ENCODE data around the gene MDGA2. TPM values are rescaled to one million over a fixed set of nuclear protein-coding genes. Genes with fewer than 3 reads are reported as not detected.

The MDGA2 gene
- total RNA-seq, 5 donors from 2014 or later (not counting 1 experiment from before 2014, with no cell fraction given) = not detected

- no peak overlapping the region for H3K27ac Mint-ChIP-seq
- H3K27me3 ChIP-seq (replicated peaks in 1 of 2; ENCODE audit: control insufficient read depth in 2 of 2, extremely low read depth in 1 of 2, insufficient read depth in 2 of 2, low read length in 1 of 2) = no peaks in the 10 kb centered on the region
- no peak overlapping the region for H3K4me3 ChIP-seq (ENCODE audit: control insufficient read depth in 1 of 2, extremely low read depth in 1 of 2, low read length in 1 of 2)
- WGBS (ENCODE audit: insufficient coverage) = 66% methylated on average over 2 of the region's 2 CpGs
- ATAC-seq (replicated peaks in 1 of 4) = no peak
- no peaks in the 10 kb centered on the region for H3K4me1 ChIP-seq (ENCODE audit: control insufficient read depth in 1 of 2, extremely low read depth in 1 of 2, insufficient read depth in 2 of 2, low read length in 2 of 2)
- DNase-seq = no peak
- H3K27ac ChIP-seq (ENCODE audit: low read length) = no peak overlapping the region
- H3K4me1 Mint-ChIP-seq = no peaks in the 10 kb centered on the region
- H3K4me3 Mint-ChIP-seq = no peak overlapping the region
- H3K36me3 Mint-ChIP-seq = no peaks in the 10 kb centered on the region
- CTCF ChIA-PET = no interaction called here
- no peaks in the 10 kb centered on the region for H3K36me3 ChIP-seq (ENCODE audit: control insufficient read depth in 2 of 2, extremely low read depth in 1 of 2, insufficient read depth in 1 of 2, low read length in 1 of 2)
- H3K9me3 Mint-ChIP-seq = peaks cover 10 to 16% (median 11%) of the 10 kb centered on the region in 3 donors
- H3K9me3 ChIP-seq = no peaks in the 10 kb centered on the region
- H3K27me3 Mint-ChIP-seq = no peaks in the 10 kb centered on the region
- POLR2A ChIA-PET = no interaction called here
These were observed 235.5 kb downstream of the MDGA2 start for GRCh38 chr14:47439953-47440352.

- Mint-ChIP-seq H3K4me3 (no peak overlapping the region), H3K36me3 (no peaks in the 10 kb centered on the region), H3K27ac (no peak overlapping the region), H3K4me1 (no peaks in the 10 kb centered on the region), H3K9me3 (peaks cover 5 to 16% (median 14%) of the 10 kb centered on the region in 3 donors), H3K27me3 (no peaks in the 10 kb centered on the region)
- H3K27me3 ChIP-seq (replicated peaks in 1 of 2; ENCODE audit: control insufficient read depth in 2 of 2, extremely low read depth in 1 of 2, insufficient read depth in 2 of 2, low read length in 1 of 2) = no peaks in the 10 kb centered on the region
- WGBS (ENCODE audit: insufficient coverage) = no CpG with 5 or more reads among the region's 1 CpG
- ATAC-seq (replicated peaks in 1 of 4) = no peak
- no peaks in the 10 kb centered on the region for H3K36me3 ChIP-seq (ENCODE audit: control insufficient read depth in 2 of 2, extremely low read depth in 1 of 2, insufficient read depth in 1 of 2, low read length in 1 of 2)
- H3K9me3 ChIP-seq = no peaks in the 10 kb centered on the region
- H3K4me3 ChIP-seq (ENCODE audit: control insufficient read depth in 1 of 2, extremely low read depth in 1 of 2, low read length in 1 of 2) = no peak overlapping the region
- CTCF ChIA-PET = interaction anchor here in 1 of 2 donors (0.8 kb wide), 1 partner anchor 10 kb away, joined by 3 read pairs; no protein-coding TSS in a partner anchor
- H3K27ac ChIP-seq (ENCODE audit: low read length) = no peak overlapping the region
- POLR2A ChIA-PET = no interaction called here
- no peaks in the 10 kb centered on the region for H3K4me1 ChIP-seq (ENCODE audit: control insufficient read depth in 1 of 2, extremely low read depth in 1 of 2, insufficient read depth in 2 of 2, low read length in 2 of 2)
- no peak for DNase-seq
These were observed 236.7 kb downstream of the MDGA2 start for GRCh38 chr14:47438650-47439140.

- no peak overlapping the region for H3K4me3 ChIP-seq (ENCODE audit: control insufficient read depth in 1 of 2, extremely low read depth in 1 of 2, low read length in 1 of 2)
- ATAC-seq (replicated peaks in 1 of 4) = no peak
- WGBS (ENCODE audit: insufficient coverage) = 60% methylated on average over 1 of the region's 1 CpG
- H3K9me3 Mint-ChIP-seq = peaks cover 5 to 12% (median 5%) of the 10 kb centered on the region in 3 donors
- no peak overlapping the region for H3K4me3 Mint-ChIP-seq
- CTCF ChIA-PET = no interaction called here
- POLR2A ChIA-PET = no interaction called here
- H3K36me3 Mint-ChIP-seq = no peaks in the 10 kb centered on the region
- no peaks in the 10 kb centered on the region for H3K4me1 ChIP-seq (ENCODE audit: control insufficient read depth in 1 of 2, extremely low read depth in 1 of 2, insufficient read depth in 2 of 2, low read length in 2 of 2)
- no peak for DNase-seq
- no peaks in the 10 kb centered on the region for H3K36me3 ChIP-seq (ENCODE audit: control insufficient read depth in 2 of 2, extremely low read depth in 1 of 2, insufficient read depth in 1 of 2, low read length in 1 of 2)
- no peak overlapping the region for H3K27ac ChIP-seq (ENCODE audit: low read length)
- H3K27me3 ChIP-seq (replicated peaks in 1 of 2; ENCODE audit: control insufficient read depth in 2 of 2, extremely low read depth in 1 of 2, insufficient read depth in 2 of 2, low read length in 1 of 2) = no peaks in the 10 kb centered on the region
- H3K4me1 Mint-ChIP-seq = no peaks in the 10 kb centered on the region
- H3K27me3 Mint-ChIP-seq = no peaks in the 10 kb centered on the region
- no peaks in the 10 kb centered on the region for H3K9me3 ChIP-seq
- H3K27ac Mint-ChIP-seq = no peak overlapping the region
These were observed 240.0 kb downstream of the MDGA2 start for GRCh38 chr14:47435331-47435965.

GRCh38 chr14:47427629-47428028 is 247.8 kb downstream of the MDGA2 start:
- H3K36me3 Mint-ChIP-seq = no peaks in the 10 kb centered on the region
- CTCF ChIA-PET = no interaction called here
- WGBS (ENCODE audit: insufficient coverage) = no CpG with 5 or more reads among the region's 2 CpGs
- Histone ChIP-seq H3K4me1 (ENCODE audit: control insufficient read depth in 1 of 2, extremely low read depth in 1 of 2, insufficient read depth in 2 of 2, low read length in 2 of 2) (no peaks in the 10 kb centered on the region), H3K4me3 (ENCODE audit: control insufficient read depth in 1 of 2, extremely low read depth in 1 of 2, low read length in 1 of 2) (no peak overlapping the region), H3K36me3 (ENCODE audit: control insufficient read depth in 2 of 2, extremely low read depth in 1 of 2, insufficient read depth in 1 of 2, low read length in 1 of 2) (no peaks in the 10 kb centered on the region), H3K27ac (ENCODE audit: low read length) (no peak overlapping the region), H3K9me3 (no peaks in the 10 kb centered on the region), H3K27me3 (replicated peaks in 1 of 2; ENCODE audit: control insufficient read depth in 2 of 2, extremely low read depth in 1 of 2, insufficient read depth in 2 of 2, low read length in 1 of 2) (no peaks in the 10 kb centered on the region)
- peaks cover 0 to 6% (median 6%) of the 10 kb centered on the region in 3 donors for H3K9me3 Mint-ChIP-seq
- DNase-seq (no peak), ATAC-seq (replicated peaks in 1 of 4) (no peak)
- H3K27me3 Mint-ChIP-seq = no peaks in the 10 kb centered on the region
- POLR2A ChIA-PET = no interaction called here
- H3K4me1 Mint-ChIP-seq = no peaks in the 10 kb centered on the region
- H3K27ac Mint-ChIP-seq = no peak overlapping the region
- H3K4me3 Mint-ChIP-seq = no peak overlapping the region

GRCh38 chr14:47425302-47425701 is 250.1 kb downstream of the MDGA2 start:
- ChIA-PET POLR2A (no interaction called here), CTCF (no interaction called here)
- Histone ChIP-seq H3K27me3 (replicated peaks in 1 of 2; ENCODE audit: control insufficient read depth in 2 of 2, extremely low read depth in 1 of 2, insufficient read depth in 2 of 2, low read length in 1 of 2) (no peaks in the 10 kb centered on the region), H3K27ac (ENCODE audit: low read length) (no peak overlapping the region), H3K4me1 (ENCODE audit: control insufficient read depth in 1 of 2, extremely low read depth in 1 of 2, insufficient read depth in 2 of 2, low read length in 2 of 2) (no peaks in the 10 kb centered on the region), H3K9me3 (no peaks in the 10 kb centered on the region), H3K4me3 (ENCODE audit: control insufficient read depth in 1 of 2, extremely low read depth in 1 of 2, low read length in 1 of 2) (no peak overlapping the region), H3K36me3 (ENCODE audit: control insufficient read depth in 2 of 2, extremely low read depth in 1 of 2, insufficient read depth in 1 of 2, low read length in 1 of 2) (no peaks in the 10 kb centered on the region)
- Mint-ChIP-seq H3K9me3 (peaks cover 3 to 8% (median 6%) of the 10 kb centered on the region in 3 donors), H3K36me3 (no peaks in the 10 kb centered on the region), H3K4me1 (no peaks in the 10 kb centered on the region), H3K27ac (no peak overlapping the region), H3K4me3 (no peak overlapping the region), H3K27me3 (no peaks in the 10 kb centered on the region)
- ATAC-seq (replicated peaks in 1 of 4) = no peak
- 96% methylated on average over 3 of the region's 4 CpGs for whole genome bisulfite sequencing (ENCODE audit: insufficient coverage)
- no peak for DNase-seq

GRCh38 chr14:47422191-47422590 is 253.2 kb downstream of the MDGA2 start:
- H3K4me3 Mint-ChIP-seq = no peak overlapping the region
- no CpG with 5 or more reads among the region's 1 CpG for WGBS (ENCODE audit: insufficient coverage)
- no peaks in the 10 kb centered on the region for H3K27me3 Mint-ChIP-seq
- ATAC-seq (replicated peaks in 1 of 4) (no peak), DNase-seq (no peak)
- no peaks in the 10 kb centered on the region for H3K9me3 ChIP-seq
- no peak overlapping the region for H3K27ac ChIP-seq (ENCODE audit: low read length)
- H3K9me3 Mint-ChIP-seq = peaks cover 2 to 12% (median 5%) of the 10 kb centered on the region in 3 donors
- no peak overlapping the region for H3K4me3 ChIP-seq (ENCODE audit: control insufficient read depth in 1 of 2, extremely low read depth in 1 of 2, low read length in 1 of 2)
- no peaks in the 10 kb centered on the region for H3K36me3 ChIP-seq (ENCODE audit: control insufficient read depth in 2 of 2, extremely low read depth in 1 of 2, insufficient read depth in 1 of 2, low read length in 1 of 2)
- no peaks in the 10 kb centered on the region for H3K36me3 Mint-ChIP-seq
- no peaks in the 10 kb centered on the region for H3K27me3 ChIP-seq (replicated peaks in 1 of 2; ENCODE audit: control insufficient read depth in 2 of 2, extremely low read depth in 1 of 2, insufficient read depth in 2 of 2, low read length in 1 of 2)
- ChIA-PET CTCF (no interaction called here), POLR2A (no interaction called here)
- H3K4me1 ChIP-seq (ENCODE audit: control insufficient read depth in 1 of 2, extremely low read depth in 1 of 2, insufficient read depth in 2 of 2, low read length in 2 of 2) = no peaks in the 10 kb centered on the region
- no peaks in the 10 kb centered on the region for H3K4me1 Mint-ChIP-seq
- H3K27ac Mint-ChIP-seq = no peak overlapping the region

- Histone ChIP-seq H3K36me3 (ENCODE audit: control insufficient read depth in 2 of 2, extremely low read depth in 1 of 2, insufficient read depth in 1 of 2, low read length in 1 of 2) (no peaks in the 10 kb centered on the region), H3K9me3 (no peaks in the 10 kb centered on the region), H3K4me3 (ENCODE audit: control insufficient read depth in 1 of 2, extremely low read depth in 1 of 2, low read length in 1 of 2) (no peak overlapping the region), H3K27ac (ENCODE audit: low read length) (no peak overlapping the region), H3K4me1 (ENCODE audit: control insufficient read depth in 1 of 2, extremely low read depth in 1 of 2, insufficient read depth in 2 of 2, low read length in 2 of 2) (no peaks in the 10 kb centered on the region), H3K27me3 (replicated peaks in 1 of 2; ENCODE audit: control insufficient read depth in 2 of 2, extremely low read depth in 1 of 2, insufficient read depth in 2 of 2, low read length in 1 of 2) (no peaks in the 10 kb centered on the region)
- no peaks in the 10 kb centered on the region for H3K27me3 Mint-ChIP-seq
- POLR2A ChIA-PET = no interaction called here
- 90% methylated on average over 2 of the region's 5 CpGs for WGBS (ENCODE audit: insufficient coverage)
- no peak overlapping the region for H3K27ac Mint-ChIP-seq
- no peaks in the 10 kb centered on the region for H3K4me1 Mint-ChIP-seq
- H3K4me3 Mint-ChIP-seq = no peak overlapping the region
- CTCF ChIA-PET = no interaction called here
- peaks cover 9 to 11% (median 9%) of the 10 kb centered on the region in 3 donors for H3K9me3 Mint-ChIP-seq
- ATAC-seq (replicated peaks in 1 of 4) (no peak), DNase-seq (no peak)
- no peaks in the 10 kb centered on the region for H3K36me3 Mint-ChIP-seq
These were observed 263.9 kb downstream of the MDGA2 start for GRCh38 chr14:47411523-47411922.
